Stimulated activated CD8-positive, alpha-beta memory T cell treated with anti-CD3 and anti-CD28 coated beads, Interleukin-2, amount 100 ng/mL, for 48 hours (primary cell): Measurements from ENCODE around the gene CSNK1G3.

ENCODE experiments used
- DNase-seq, 2 donors: peaks; one replicate each; pipeline ENCODE4 v3.0.0-alpha.2; 2020; ENCODE audit warnings: low read depth in 2 of 2

CSNK1G3 gene

GRCh38 chr5:123514615-123515355 lies 2.8 kb downstream of the CSNK1G3 start:
- no peak for DNase-seq

- no peak for DNase-seq
Measured at GRCh38 chr5:123515904-123516303, 3.9 kb downstream of the CSNK1G3 start.

GRCh38 chr5:123517476-123517875 lies 5.5 kb downstream of the CSNK1G3 start:
- no peak for DNase-seq

GRCh38 chr5:123518111-123518510 lies 6.1 kb downstream of the CSNK1G3 start:
- DNase-seq: no peak

GRCh38 chr5:123520677-123521247 lies 8.8 kb downstream of the CSNK1G3 start:
- no peak for DNase-seq

GRCh38 chr5:123524146-123524545 lies 12.2 kb downstream of the CSNK1G3 start:
- DNase-seq: no peak

- DNase-seq: no peak
Measured at GRCh38 chr5:123527190-123527589, 15.2 kb downstream of the CSNK1G3 start.

- DNase-seq: no peak
Measured at GRCh38 chr5:123528065-123528464, 16.1 kb downstream of the CSNK1G3 start.

GRCh38 chr5:123528878-123529277 lies 16.9 kb downstream of the CSNK1G3 start:
- DNase-seq: no peak

- DNase-seq: no peak
Measured at GRCh38 chr5:123530728-123531127, 18.8 kb downstream of the CSNK1G3 start.

GRCh38 chr5:123535648-123536047 lies 23.7 kb downstream of the CSNK1G3 start:
- no peak for DNase-seq

- DNase-seq: no peak
Measured at GRCh38 chr5:123537256-123537655, 25.3 kb downstream of the CSNK1G3 start.

GRCh38 chr5:123537845-123538244 lies 25.9 kb downstream of the CSNK1G3 start:
- no peak for DNase-seq

GRCh38 chr5:123538670-123539459 lies 26.9 kb downstream of the CSNK1G3 start:
- DNase-seq: no peak

- no peak for DNase-seq
Measured at GRCh38 chr5:123540534-123540933, 28.6 kb downstream of the CSNK1G3 start.

GRCh38 chr5:123543438-123543837 lies 31.5 kb downstream of the CSNK1G3 start:
- DNase-seq: no peak

GRCh38 chr5:123545506-123545905 lies 33.5 kb downstream of the CSNK1G3 start:
- no peak for DNase-seq

GRCh38 chr5:123546657-123547056 lies 34.7 kb downstream of the CSNK1G3 start:
- no peak for DNase-seq

- peak; percentile 2 to 10 for DNase-seq
Measured at GRCh38 chr5:123549256-123549904, 37.4 kb downstream of the CSNK1G3 start.

GRCh38 chr5:123554601-123555000 lies 42.6 kb downstream of the CSNK1G3 start:
- DNase-seq: no peak

- DNase-seq: no peak
Measured at GRCh38 chr5:123557907-123558306, 45.9 kb downstream of the CSNK1G3 start.

- no peak for DNase-seq
Measured at GRCh38 chr5:123558762-123559433, 46.9 kb downstream of the CSNK1G3 start.
